Measurements from ENCODE around the gene DOC2B. TPM values are rescaled to one million over a fixed set of nuclear protein-coding genes. Genes with fewer than 3 reads are reported as not detected.
"Not testable (repeated sequence)": the region's sequence is repeated elsewhere in the genome, so short reads cannot be mapped to it uniquely, and the experiment has no call there.

The DOC2B gene
- total RNA-seq, 1 donor from 2014 or later, result 35.1 TPM

GRCh38 chr17:168614-169013, 12.8 kb downstream of the DOC2B start:
- FAIRE-seq; DNase-seq (ENCODE audit: low spot score in 2 of 2): not testable (repeated sequence)

GRCh38 chr17:165939-166338, 15.5 kb downstream of the DOC2B start:
- DNase-seq (ENCODE audit: low spot score in 2 of 2), result no peak
- no peak for FAIRE-seq

- no peak for FAIRE-seq
- peak; percentile 67 to 88 for DNase-seq (ENCODE audit: low spot score in 2 of 2)
These were observed 16.9 kb downstream of the DOC2B start for GRCh38 chr17:164303-165235.

GRCh38 chr17:163514-164098, 17.8 kb downstream of the DOC2B start:
- DNase-seq (ENCODE audit: low spot score in 2 of 2) (no peak), FAIRE-seq (no peak)

GRCh38 chr17:162689-163088, 18.8 kb downstream of the DOC2B start:
- FAIRE-seq, result no peak
- no peak for DNase-seq (ENCODE audit: low spot score in 2 of 2)

GRCh38 chr17:161481-161880, 20.0 kb downstream of the DOC2B start:
- FAIRE-seq (no peak), DNase-seq (ENCODE audit: low spot score in 2 of 2) (no peak)

- FAIRE-seq (no peak), DNase-seq (ENCODE audit: low spot score in 2 of 2) (no peak)
These were observed 21.1 kb downstream of the DOC2B start for GRCh38 chr17:160336-160735.

- DNase-seq (ENCODE audit: low spot score in 2 of 2), result no peak
- FAIRE-seq, result no peak
These were observed 21.8 kb downstream of the DOC2B start for GRCh38 chr17:159609-160008.

- DNase-seq (ENCODE audit: low spot score in 2 of 2) (no peak), FAIRE-seq (no peak)
These were observed 23.1 kb downstream of the DOC2B start for GRCh38 chr17:158379-158778.

- FAIRE-seq (no peak), DNase-seq (ENCODE audit: low spot score in 2 of 2) (no peak)
These were observed 23.5 kb downstream of the DOC2B start for GRCh38 chr17:157901-158300.

- FAIRE-seq (no peak), DNase-seq (ENCODE audit: low spot score in 2 of 2) (no peak)
These were observed 24.5 kb downstream of the DOC2B start for GRCh38 chr17:156946-157345.

GRCh38 chr17:156094-156621, 25.3 kb downstream of the DOC2B start:
- DNase-seq (ENCODE audit: low spot score in 2 of 2), result no peak
- no peak for FAIRE-seq

GRCh38 chr17:155576-155975, 25.9 kb downstream of the DOC2B start:
- no peak for FAIRE-seq
- DNase-seq (ENCODE audit: low spot score in 2 of 2), result no peak

- DNase-seq (ENCODE audit: low spot score in 2 of 2) (no peak), FAIRE-seq (no peak)
These were observed 27.6 kb downstream of the DOC2B start for GRCh38 chr17:153851-154250.

- no peak for DNase-seq (ENCODE audit: low spot score in 2 of 2)
These were observed 28.5 kb downstream of the DOC2B start for GRCh38 chr17:152860-153420.

GRCh38 chr17:151886-152859, 29.3 kb downstream of the DOC2B start:
- no peak for DNase-seq (ENCODE audit: low spot score in 2 of 2)

More at GRCh38 chr17:152860-153420, 28.5 kb downstream of the DOC2B start:
- no peak for FAIRE-seq

GRCh38 chr17:151004-151403, 30.4 kb downstream of the DOC2B start:
- DNase-seq (ENCODE audit: low spot score in 2 of 2), result no peak
- no peak for FAIRE-seq

More at GRCh38 chr17:151886-152859, 29.3 kb downstream of the DOC2B start:
- FAIRE-seq, result no peak

- no peak for FAIRE-seq
- DNase-seq (ENCODE audit: low spot score in 2 of 2), result no peak
These were observed 31.4 kb downstream of the DOC2B start for GRCh38 chr17:149897-150584.

- no peak for DNase-seq (ENCODE audit: low spot score in 2 of 2)
- no peak for FAIRE-seq
These were observed 32.2 kb downstream of the DOC2B start for GRCh38 chr17:149231-149630.
